Effector memory CD8-positive, alpha-beta T cell (primary cell): Measurements from ENCODE around the gene TRUB1.

ENCODE experiments used
- ATAC-seq: fragments of 150-1000 bp; cut with Tn5 transposase; replicated peaks from 2 replicates; pipeline ENCODE4 v1.10.0; 2021; ENCODE audit warnings: mild to moderate bottlenecking, moderate library complexity
- DNase-seq, 3 experiments: peaks; one replicate each; pipeline ENCODE4 v3.0.0; 2021
- H3K27ac Mint-ChIP-seq, 2 donors: one replicate each; pipeline ENCODE4 v1.8.0; 2022; ENCODE audit warnings: mild to moderate bottlenecking in 2 of 2, mixed read lengths in 2 of 2, moderate library complexity in 2 of 2
- H3K27me3 Mint-ChIP-seq, 2 donors: one replicate each; pipeline ENCODE4 v1.8.0; 2022; ENCODE audit warnings: mixed read lengths in 2 of 2
- H3K36me3 Mint-ChIP-seq: one replicate; pipeline ENCODE4 v1.8.0; 2022; ENCODE audit warnings: mild to moderate bottlenecking, moderate library complexity, mixed read lengths; ENCODE audit not compliant: insufficient read depth
- H3K4me1 Mint-ChIP-seq, 2 donors: one replicate each; pipeline ENCODE4 v1.8.0; 2022; ENCODE audit warnings: low read depth in 2 of 2, mixed read lengths in 2 of 2
- H3K4me3 Mint-ChIP-seq, 2 donors: one replicate each; pipeline ENCODE4 v1.8.0; 2022; ENCODE audit warnings: mild to moderate bottlenecking in 2 of 2, mixed read lengths in 2 of 2, moderate library complexity in 2 of 2
- H3K9me3 Mint-ChIP-seq, 2 donors: one replicate each; pipeline ENCODE4 v1.8.0; 2022; ENCODE audit warnings: mixed read lengths in 2 of 2

Gene TRUB1

DNA sequence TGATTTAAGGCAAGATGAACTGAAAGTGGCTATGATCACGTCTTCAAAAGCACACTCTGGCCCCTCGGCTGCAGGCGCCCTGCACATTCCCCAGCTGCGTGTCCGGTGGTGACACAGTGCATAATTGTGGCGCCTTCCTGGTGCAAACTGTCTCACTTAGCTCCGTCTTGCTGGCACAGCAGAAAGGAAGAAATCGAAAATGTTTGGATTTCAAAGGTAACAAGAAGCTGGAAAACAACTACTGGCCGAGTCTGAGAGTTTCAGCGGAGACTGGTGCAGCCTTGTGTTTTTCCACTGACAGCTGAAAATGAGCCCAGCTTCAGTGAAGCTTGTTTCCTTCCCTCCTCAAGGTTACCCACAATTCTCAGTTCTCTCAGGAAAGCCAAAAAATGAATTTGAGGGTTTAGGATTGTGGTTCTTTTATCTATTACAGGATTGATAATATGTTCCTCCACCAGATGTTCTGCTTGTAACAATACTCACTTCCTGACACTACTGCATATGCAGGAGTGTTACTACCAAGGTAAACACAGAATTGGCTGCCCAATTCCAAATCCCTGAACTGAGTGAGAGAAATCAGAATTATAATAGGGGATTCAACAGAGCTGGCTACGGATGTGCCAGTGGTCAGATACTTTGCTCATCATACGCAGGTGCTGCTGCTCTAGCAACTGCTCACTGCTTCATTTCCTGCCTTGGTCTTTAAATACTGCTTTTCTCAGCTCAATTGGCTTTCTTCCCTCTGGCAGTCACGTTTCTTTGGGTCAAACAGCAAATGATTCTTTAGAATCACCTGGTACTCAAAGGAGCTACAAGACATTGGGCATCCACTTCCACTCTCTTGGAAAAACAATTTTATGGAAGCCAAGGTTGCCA is 63.7 kb downstream of the TRUB1 start:
- H3K9me3 Mint-ChIP-seq, result no peaks in the 10 kb centered on the region
- ATAC-seq (no peak), DNase-seq (no peak)
- no peak overlapping the region for H3K4me3 Mint-ChIP-seq
- H3K27me3 Mint-ChIP-seq, result peaks cover 0 to 9% of the 10 kb centered on the region in 2 donors
- no peaks in the 10 kb centered on the region for H3K4me1 Mint-ChIP-seq
- no peak overlapping the region for H3K27ac Mint-ChIP-seq
- H3K36me3 Mint-ChIP-seq, result no peaks in the 10 kb centered on the region

DNA sequence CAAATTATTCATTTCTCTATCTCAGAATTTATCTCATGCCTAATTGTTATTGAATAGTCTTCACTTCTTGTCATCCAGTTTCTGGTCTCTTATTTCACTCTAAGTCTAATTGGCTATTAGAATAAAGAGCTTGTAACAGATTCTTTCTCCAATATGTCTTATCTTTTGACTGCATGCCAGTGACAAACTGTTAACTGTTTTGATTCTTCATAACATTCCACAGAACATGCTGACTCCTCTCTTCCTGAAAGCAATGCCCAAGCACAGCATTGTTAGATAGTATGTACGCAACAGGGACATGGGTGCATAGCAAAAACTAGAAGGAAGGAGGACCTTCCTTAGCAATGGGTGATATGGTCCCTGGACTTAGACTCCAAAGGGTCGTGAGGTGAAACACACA is 65.4 kb downstream of the TRUB1 start:
- Mint-ChIP-seq H3K36me3 (no peaks in the 10 kb centered on the region), H3K4me1 (no peaks in the 10 kb centered on the region), H3K9me3 (no peaks in the 10 kb centered on the region), H3K4me3 (no peak overlapping the region), H3K27ac (no peak overlapping the region), H3K27me3 (peaks cover 0 to 9% of the 10 kb centered on the region in 2 donors)
- ATAC-seq (no peak), DNase-seq (no peak)

DNA sequence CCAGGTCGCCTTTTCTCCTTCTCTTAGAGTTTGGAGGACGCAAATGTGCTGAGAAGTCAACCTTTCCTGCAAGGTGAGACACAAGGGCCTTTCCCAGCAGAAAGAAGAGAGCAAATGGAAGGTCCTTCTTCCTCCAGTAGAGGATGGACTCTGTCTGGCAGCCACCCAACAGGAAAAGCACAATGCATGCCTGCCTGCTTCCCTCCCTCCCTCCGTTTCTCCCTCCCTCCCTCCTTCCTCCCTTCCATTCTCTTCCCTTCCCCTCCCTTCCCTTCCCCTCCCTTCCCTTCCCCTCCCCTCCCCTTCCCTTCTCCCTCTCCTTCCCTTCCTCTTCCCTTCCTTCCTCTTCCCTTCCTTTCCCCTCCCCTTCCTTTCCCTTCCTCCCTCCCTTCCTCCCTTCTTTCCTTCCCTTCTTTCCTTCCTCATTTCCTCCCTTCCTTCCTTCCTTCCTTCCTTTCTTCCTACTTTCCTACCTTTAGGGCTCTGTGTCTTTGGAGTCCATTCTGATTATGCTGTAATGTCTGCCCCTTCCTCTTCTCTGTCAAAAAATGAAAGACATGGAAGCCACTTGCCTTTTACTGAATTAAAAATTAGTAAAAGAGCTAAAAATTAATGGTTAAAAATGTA is 66.4 kb downstream of the TRUB1 start:
- no peak overlapping the region for H3K4me3 Mint-ChIP-seq
- no peaks in the 10 kb centered on the region for H3K9me3 Mint-ChIP-seq
- DNase-seq, result no peak
- peaks cover 7 to 15% of the 10 kb centered on the region in 2 donors for H3K27me3 Mint-ChIP-seq
- no peak overlapping the region for H3K27ac Mint-ChIP-seq
- no peaks in the 10 kb centered on the region for H3K4me1 Mint-ChIP-seq
- no peak for ATAC-seq
- H3K36me3 Mint-ChIP-seq, result no peaks in the 10 kb centered on the region

DNA sequence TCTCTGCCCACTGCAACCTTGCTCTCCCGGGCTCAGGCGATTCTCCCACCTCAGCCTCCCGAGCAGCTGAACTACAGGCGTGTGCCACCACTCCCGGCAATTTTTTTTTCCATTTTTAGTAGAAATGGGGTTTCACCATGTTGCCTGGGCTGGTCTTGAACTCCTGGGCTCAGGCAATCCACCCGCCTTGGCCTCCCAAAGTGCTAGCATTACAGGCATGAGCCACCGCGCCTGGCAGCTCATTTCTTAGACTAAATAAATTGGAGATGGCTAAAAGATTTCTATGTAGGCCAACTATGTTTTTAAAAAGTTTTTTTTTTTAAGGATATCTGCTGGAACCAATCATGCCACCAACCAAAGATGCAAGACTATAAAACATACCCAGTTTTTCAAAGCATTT is 67.8 kb downstream of the TRUB1 start:
- Mint-ChIP-seq H3K4me3 (no peak overlapping the region), H3K27ac (no peak overlapping the region), H3K36me3 (no peaks in the 10 kb centered on the region), H3K27me3 (peaks cover 13 to 25% of the 10 kb centered on the region in 2 donors), H3K9me3 (no peaks in the 10 kb centered on the region), H3K4me1 (no peaks in the 10 kb centered on the region)
- no peak for DNase-seq
- ATAC-seq, result no peak

DNA sequence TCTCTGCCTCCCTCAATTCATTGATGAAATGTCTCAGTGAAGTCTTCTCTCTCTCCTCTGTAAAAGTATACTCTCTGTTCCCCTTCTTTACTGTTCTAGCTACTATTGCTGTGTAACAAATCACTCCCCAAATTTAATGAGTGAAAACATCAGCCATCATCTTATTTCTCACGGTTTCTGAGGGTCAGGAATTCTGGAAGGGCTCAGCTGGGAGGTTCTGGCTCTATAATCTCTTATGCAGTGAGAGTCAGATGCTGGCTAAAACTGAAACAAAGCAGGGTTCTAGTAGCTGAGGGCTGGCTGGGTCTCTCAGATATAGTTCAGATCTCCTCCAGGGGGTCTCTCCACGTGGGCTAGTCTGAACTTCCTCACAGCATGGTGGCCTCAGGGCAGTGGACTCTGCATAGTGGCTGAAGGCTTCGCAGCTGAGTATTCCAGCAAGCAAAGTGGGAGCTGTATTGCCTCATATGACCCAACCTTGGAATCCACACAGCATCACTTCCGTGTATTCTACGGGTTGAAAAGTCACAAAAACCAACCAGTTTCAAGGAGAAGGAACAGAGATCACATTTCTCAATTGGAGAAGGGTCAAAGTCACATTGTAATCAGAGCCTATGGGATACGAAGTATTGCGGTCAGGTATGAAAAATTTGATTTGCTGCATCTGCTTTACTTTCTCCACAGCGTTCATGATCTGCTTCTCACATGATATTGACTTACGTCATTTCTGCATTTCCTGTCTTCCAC is 80.4 kb downstream of the TRUB1 start:
- DNase-seq, result no peak
- H3K27me3 Mint-ChIP-seq, result peaks cover 14 to 16% of the 10 kb centered on the region in 2 donors
- H3K4me1 Mint-ChIP-seq, result no peaks in the 10 kb centered on the region
- no peak for ATAC-seq
- no peaks in the 10 kb centered on the region for H3K36me3 Mint-ChIP-seq
- H3K27ac Mint-ChIP-seq, result no peak overlapping the region
- no peaks in the 10 kb centered on the region for H3K9me3 Mint-ChIP-seq
- no peak overlapping the region for H3K4me3 Mint-ChIP-seq

DNA sequence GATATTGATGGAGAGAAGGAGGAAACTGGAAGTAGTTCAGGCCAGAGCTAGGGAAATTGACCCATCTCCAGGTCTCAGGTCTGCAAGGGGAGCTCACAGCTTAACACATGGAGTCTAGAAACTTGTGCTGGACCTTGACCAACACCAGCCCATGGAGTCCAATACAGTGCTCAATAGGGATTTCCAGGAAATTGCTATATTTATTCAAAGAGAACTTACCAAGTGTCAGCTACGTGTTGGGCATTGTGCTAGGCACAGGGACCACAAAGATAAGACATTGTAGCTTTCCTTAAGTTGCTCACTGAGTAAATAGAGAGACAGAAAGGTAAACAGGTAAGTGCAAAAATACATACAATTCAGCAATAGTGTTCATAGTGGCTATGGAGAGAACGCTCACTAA is 82.5 kb downstream of the TRUB1 start:
- ATAC-seq (no peak), DNase-seq (no peak)
- Mint-ChIP-seq H3K27ac (no peak overlapping the region), H3K9me3 (no peaks in the 10 kb centered on the region), H3K4me1 (no peaks in the 10 kb centered on the region), H3K4me3 (no peak overlapping the region), H3K36me3 (no peaks in the 10 kb centered on the region), H3K27me3 (peaks cover 16 to 31% of the 10 kb centered on the region in 2 donors)

DNA sequence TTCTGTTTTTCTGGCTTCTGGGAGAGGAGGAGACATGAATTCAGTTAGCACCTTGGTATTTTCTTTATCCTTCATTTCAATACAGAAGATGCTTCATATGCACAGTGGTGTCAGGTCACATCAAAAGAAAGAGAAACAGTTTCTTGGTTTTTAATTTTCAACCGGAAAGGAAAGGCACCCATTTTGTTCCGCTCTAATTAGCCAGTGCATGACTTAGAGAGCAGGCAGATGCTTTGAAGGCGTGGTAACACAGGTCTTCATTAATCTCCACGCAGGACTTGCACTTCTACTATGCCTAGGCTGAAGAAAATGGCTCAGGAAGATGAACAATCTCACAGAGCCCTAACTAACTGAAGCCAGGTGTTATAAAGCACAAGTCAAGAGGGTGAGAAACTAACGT is 84.7 kb downstream of the TRUB1 start:
- Mint-ChIP-seq H3K4me3 (no peak overlapping the region), H3K9me3 (no peaks in the 10 kb centered on the region), H3K27me3 (peaks cover 6 to 22% of the 10 kb centered on the region in 2 donors), H3K4me1 (no peaks in the 10 kb centered on the region), H3K27ac (no peak overlapping the region), H3K36me3 (peaks cover 5% of the 10 kb centered on the region)
- ATAC-seq (no peak), DNase-seq (no peak)

DNA sequence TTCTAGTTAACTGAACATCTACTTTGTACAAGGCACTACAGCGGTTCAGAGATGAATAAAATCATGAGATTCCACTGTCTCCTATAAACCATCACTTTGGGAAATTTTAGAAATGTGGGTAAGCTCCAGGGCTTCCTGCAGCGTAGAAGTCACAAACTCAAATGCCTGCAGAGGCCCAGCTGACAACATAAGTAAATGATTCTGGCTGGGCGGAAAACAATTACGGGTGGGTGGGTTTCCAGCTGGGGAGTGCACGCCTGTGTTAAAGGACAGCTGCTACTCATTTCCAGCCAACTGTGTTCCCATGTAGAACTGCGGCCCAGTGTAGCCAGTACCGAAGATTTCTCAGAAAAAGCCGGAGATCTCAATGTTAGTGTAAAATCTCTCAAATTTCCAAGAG is 85.7 kb downstream of the TRUB1 start:
- Mint-ChIP-seq H3K36me3 (peaks cover 5% of the 10 kb centered on the region), H3K4me1 (no peaks in the 10 kb centered on the region), H3K9me3 (no peaks in the 10 kb centered on the region), H3K27me3 (peaks cover 6 to 22% of the 10 kb centered on the region in 2 donors), H3K27ac (no peak overlapping the region), H3K4me3 (no peak overlapping the region)
- ATAC-seq (no peak), DNase-seq (no peak)

DNA sequence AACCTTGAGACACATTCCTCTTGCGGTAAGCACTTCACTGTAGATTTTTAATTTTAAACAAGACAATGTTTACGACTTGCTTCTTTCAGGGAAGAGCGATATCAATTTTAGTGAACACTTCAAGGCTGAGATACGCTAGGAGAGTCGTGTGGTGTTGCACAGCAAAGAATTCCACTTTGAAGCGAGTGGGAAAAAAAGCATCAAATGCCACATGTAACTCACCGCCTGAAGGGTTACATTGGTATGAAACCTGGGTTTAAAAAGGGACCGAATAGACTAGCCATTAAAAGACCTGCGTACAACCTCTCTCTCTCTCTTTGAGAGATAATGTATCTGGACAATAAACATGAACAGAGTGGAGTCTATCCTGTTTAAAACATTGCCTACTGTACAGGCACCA is 86.4 kb downstream of the TRUB1 start:
- peaks cover 5% of the 10 kb centered on the region for H3K36me3 Mint-ChIP-seq
- no peak for ATAC-seq
- no peak for DNase-seq
- no peaks in the 10 kb centered on the region for H3K4me1 Mint-ChIP-seq
- H3K4me3 Mint-ChIP-seq, result no peak overlapping the region
- H3K27ac Mint-ChIP-seq, result no peak overlapping the region
- H3K27me3 Mint-ChIP-seq, result peaks cover 6 to 18% of the 10 kb centered on the region in 2 donors
- no peaks in the 10 kb centered on the region for H3K9me3 Mint-ChIP-seq

DNA sequence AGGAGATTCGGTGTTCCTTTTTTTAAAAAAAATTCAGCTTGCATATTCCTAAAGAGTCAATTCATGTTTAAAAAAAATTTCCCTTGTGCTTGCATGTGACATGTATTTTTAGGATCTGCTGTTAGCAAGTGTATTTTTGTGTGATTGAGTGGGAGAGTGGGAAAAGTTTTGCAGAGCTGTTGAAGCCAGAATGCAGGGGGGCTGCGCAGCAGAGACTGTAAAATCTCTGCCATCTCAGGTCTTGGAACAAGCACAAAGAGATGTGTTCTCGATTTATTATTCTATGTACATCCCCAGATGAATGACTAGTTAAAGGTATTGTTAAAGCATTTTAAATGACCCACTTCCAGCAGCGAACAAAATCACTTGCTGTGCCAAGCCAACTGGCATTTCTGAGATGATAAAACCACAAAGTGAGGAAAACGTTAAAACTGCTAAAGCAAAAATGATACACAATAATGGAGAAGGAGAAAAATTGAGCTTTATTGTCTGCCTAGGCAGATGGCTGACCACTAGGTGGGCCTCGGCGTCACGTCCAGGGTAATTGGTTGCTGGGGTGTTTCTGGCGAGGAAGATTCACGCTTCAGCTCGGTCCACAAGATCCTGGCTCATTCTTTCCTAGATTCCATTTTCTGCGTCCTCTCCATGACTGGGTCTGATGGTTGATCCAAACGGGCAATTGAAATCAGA is 88.2 kb downstream of the TRUB1 start:
- no peak for DNase-seq
- no peak for ATAC-seq
- H3K9me3 Mint-ChIP-seq, result no peaks in the 10 kb centered on the region
- peaks cover 0 to 18% of the 10 kb centered on the region in 2 donors for H3K27me3 Mint-ChIP-seq
- no peak overlapping the region for H3K4me3 Mint-ChIP-seq
- no peaks in the 10 kb centered on the region for H3K4me1 Mint-ChIP-seq
- no peak overlapping the region for H3K27ac Mint-ChIP-seq
- peaks cover 5% of the 10 kb centered on the region for H3K36me3 Mint-ChIP-seq

DNA sequence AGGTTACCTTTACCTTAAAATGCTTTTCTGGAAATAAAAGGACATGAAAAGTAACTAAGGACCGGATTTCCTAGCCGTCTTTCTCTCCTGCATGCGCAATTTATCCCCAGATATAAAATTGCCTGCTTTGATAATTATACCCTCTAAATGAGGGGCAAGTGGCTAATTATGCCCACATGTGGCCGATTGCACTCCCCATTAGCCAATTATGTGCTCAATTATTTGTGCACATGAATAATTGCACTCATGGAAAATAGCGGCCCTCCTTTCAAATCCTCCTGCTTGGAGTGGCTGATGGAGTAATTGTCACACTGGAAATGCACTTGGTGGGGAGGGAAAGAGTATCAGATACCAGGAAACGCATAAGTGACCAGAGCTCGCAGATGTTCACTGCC is 88.7 kb downstream of the TRUB1 start:
- Mint-ChIP-seq H3K4me3 (no peak overlapping the region), H3K27me3 (peaks cover 0 to 18% of the 10 kb centered on the region in 2 donors)
- no peak for ATAC-seq

More for the DNA sequence above, 88.7 kb downstream of the TRUB1 start:
- no peak for DNase-seq
- peaks cover 5% of the 10 kb centered on the region for H3K36me3 Mint-ChIP-seq
- no peaks in the 10 kb centered on the region for H3K4me1 Mint-ChIP-seq
- H3K27ac Mint-ChIP-seq, result no peak overlapping the region
- H3K9me3 Mint-ChIP-seq, result no peaks in the 10 kb centered on the region
